Measurements from ENCODE around the gene CPE. TPM values are rescaled to one million over a fixed set of nuclear protein-coding genes. Genes with fewer than 3 reads are reported as not detected.

Gene CPE
- total RNA-seq, 3 donors from 2014 or later, result 106 to 129 (median 114) TPM

DNA sequence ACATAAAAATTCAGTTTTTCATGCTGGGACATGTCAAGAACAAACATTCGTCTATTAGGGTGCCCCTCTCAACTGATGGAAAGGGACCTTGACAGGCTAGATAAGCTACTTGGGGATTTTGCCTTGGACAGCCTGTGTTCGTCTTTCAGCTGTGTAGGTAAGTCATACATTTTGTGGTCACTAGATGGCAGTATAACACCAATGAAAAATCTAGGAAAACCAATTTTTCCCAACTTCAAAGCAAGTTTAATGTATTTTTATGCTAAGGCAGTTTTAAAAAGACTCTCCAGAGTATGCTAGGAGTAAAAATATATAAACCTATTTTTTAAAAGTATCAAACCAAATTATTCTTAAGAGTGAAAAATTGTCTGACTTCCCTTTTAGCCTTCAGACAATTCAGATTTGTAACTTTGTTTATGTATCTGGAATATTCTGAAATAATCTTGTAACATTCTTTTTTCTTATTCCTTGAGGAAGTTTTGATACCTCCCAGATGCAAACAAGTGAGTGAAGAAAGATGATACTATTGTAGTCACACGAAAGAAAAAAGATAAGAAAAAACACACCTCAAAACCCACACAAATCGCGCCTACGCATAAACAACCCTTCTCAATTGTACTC lies 158.3 kb downstream of the CPE start:
- no peak for DNase-seq (ENCODE audit: low spot score in 2 of 2)
- no peak overlapping the region for H3K4me3 ChIP-seq
- intact Hi-C loops (cut with DNase I; ENCODE audit: low total_unique reads), result loop anchor here (10.0 kb wide), 1 partner anchor 548 kb away; no protein-coding TSS in a partner anchor
- no peaks in the 10 kb centered on the region for H3K27me3 ChIP-seq
- H3K27ac ChIP-seq, result no peak overlapping the region
- no peaks in the 10 kb centered on the region for H3K4me1 ChIP-seq
- H3K9me3 ChIP-seq, result no peaks in the 10 kb centered on the region
- no peaks in the 10 kb centered on the region for H3K36me3 ChIP-seq
- no peak for TF ChIP-seq POLR2AphosphoS5 (IDR thresholded peaks at IDR 0.05)
- TF ChIP-seq, protein P1, sequence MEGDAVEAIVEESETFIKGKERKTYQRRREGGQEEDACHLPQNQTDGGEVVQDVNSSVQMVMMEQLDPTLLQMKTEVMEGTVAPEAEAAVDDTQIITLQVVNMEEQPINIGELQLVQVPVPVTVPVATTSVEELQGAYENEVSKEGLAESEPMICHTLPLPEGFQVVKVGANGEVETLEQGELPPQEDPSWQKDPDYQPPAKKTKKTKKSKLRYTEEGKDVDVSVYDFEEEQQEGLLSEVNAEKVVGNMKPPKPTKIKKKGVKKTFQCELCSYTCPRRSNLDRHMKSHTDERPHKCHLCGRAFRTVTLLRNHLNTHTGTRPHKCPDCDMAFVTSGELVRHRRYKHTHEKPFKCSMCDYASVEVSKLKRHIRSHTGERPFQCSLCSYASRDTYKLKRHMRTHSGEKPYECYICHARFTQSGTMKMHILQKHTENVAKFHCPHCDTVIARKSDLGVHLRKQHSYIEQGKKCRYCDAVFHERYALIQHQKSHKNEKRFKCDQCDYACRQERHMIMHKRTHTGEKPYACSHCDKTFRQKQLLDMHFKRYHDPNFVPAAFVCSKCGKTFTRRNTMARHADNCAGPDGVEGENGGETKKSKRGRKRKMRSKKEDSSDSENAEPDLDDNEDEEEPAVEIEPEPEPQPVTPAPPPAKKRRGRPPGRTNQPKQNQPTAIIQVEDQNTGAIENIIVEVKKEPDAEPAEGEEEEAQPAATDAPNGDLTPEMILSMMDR (IDR thresholded peaks at IDR 0.05), result peak; percentile 56 to 71 (median 68)

DNA sequence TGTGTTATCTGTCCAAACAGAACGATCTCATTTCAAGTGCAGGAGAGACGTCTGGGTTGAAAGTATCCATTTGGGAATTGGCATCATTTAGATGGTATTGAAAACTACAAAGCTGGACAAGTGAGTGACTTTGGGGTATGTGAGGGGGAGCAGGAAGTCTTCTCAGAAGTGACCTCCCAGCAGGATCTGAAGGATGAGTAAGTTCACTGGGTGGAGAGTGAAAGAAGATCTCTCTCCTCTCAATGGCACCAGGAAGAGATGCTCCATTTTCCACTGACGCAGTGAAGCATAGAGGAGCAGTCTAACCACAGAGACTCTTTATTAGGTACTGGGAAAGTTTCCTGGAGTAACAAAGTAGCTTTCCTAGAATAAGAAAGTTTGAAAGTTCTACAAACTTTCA lies 161.0 kb downstream of the CPE start:
- no peak overlapping the region for H3K27ac ChIP-seq
- TF ChIP-seq POLR2A (IDR thresholded peaks at IDR 0.05), result no peak
- TF ChIP-seq POLR2AphosphoS5 (IDR thresholded peaks at IDR 0.05), result no peak
- TF ChIP-seq, protein P1 (IDR thresholded peaks at IDR 0.05), result no peak
- DNase-seq (ENCODE audit: low spot score in 2 of 2), result no peak
- no peaks in the 10 kb centered on the region for H3K36me3 ChIP-seq
- no peaks in the 10 kb centered on the region for H3K4me1 ChIP-seq
- H3K4me3 ChIP-seq, result no peak overlapping the region
- no peaks in the 10 kb centered on the region for H3K9me3 ChIP-seq
- no peaks in the 10 kb centered on the region for H3K27me3 ChIP-seq
- intact Hi-C loops (cut with DNase I; ENCODE audit: low total_unique reads), result loop anchor here (10.0 kb wide), 1 partner anchor 545 kb away; no protein-coding TSS in a partner anchor

DNA sequence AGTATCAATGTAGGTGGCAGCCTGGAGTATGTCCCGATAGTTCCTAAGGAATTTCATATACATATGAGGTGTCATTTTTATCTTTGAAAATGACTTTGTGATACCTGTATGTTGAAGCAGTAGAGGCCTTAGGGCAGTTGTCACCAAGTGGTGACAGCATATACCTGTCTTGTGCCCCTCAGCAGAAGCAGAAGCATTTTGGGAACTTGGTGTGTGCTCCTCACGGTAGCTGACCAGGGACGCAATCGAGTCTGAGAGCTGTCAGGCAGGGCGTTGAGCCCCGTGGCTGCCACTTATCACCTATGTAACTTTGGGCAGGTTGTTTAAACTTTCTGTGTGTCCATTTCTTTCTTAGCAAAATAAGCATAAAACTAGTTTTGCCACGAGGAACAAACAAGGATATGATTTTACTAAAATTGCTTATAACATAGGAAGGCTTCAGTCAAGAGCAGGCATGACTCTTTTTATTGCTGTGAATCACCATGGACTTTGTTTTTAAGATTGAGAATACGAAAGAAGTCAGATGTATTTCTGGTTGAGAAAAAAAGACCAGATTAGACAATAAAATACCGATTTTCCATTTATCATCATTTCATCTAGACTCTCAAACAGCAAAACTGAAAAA lies 161.5 kb downstream of the CPE start:
- Histone ChIP-seq H3K36me3 (no peaks in the 10 kb centered on the region), H3K27ac (no peak overlapping the region), H3K27me3 (no peaks in the 10 kb centered on the region), H3K9me3 (no peaks in the 10 kb centered on the region), H3K4me3 (no peak overlapping the region), H3K4me1 (no peaks in the 10 kb centered on the region)
- no peak for DNase-seq (ENCODE audit: low spot score in 2 of 2)
- TF ChIP-seq POLR2AphosphoS5 (IDR thresholded peaks at IDR 0.05) (no peak), POLR2A (IDR thresholded peaks at IDR 0.05) (no peak)
- TF ChIP-seq, protein P1 (IDR thresholded peaks at IDR 0.05), result no peak
- intact Hi-C loops (cut with DNase I; ENCODE audit: low total_unique reads), result no loop called here

DNA sequence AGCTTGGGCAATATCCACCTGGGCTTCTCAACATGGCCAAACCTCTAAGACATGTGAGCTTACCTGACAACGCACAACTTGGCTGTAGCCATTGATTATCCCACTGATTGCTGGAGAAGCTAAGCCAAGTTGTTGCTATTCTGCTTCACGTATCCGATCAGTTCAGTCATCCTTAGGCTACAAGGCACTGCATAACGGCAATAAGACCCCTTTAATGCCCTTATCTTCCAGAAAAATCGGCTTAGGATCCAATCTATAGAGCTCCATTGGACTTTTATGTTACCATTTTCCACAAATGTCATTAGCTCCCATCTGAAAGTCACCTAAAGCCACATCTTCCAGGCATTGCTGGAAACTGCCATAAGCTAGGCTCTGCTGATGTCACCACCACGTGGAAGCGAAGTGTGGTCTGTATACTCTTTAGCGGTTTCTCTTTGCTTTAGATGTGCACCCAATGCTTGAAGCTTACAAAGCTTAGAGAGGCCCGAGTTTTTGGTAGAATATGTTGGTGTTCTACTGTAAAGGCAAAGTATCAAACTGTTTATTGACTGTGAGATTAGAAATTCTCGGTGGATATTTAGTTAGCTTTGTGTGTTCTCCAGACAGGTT lies 163.1 kb downstream of the CPE start:
- no peaks in the 10 kb centered on the region for H3K27me3 ChIP-seq
- TF ChIP-seq, protein P1 (IDR thresholded peaks at IDR 0.05), result no peak
- TF ChIP-seq POLR2AphosphoS5 (IDR thresholded peaks at IDR 0.05) (no peak), POLR2A (IDR thresholded peaks at IDR 0.05) (no peak)
- DNase-seq (ENCODE audit: low spot score in 2 of 2), result no peak
- no peaks in the 10 kb centered on the region for H3K9me3 ChIP-seq
- no peaks in the 10 kb centered on the region for H3K4me1 ChIP-seq
- H3K4me3 ChIP-seq, result no peak overlapping the region
- intact Hi-C loops (cut with DNase I; ENCODE audit: low total_unique reads), result no loop called here
- no peaks in the 10 kb centered on the region for H3K36me3 ChIP-seq
- H3K27ac ChIP-seq, result no peak overlapping the region

DNA sequence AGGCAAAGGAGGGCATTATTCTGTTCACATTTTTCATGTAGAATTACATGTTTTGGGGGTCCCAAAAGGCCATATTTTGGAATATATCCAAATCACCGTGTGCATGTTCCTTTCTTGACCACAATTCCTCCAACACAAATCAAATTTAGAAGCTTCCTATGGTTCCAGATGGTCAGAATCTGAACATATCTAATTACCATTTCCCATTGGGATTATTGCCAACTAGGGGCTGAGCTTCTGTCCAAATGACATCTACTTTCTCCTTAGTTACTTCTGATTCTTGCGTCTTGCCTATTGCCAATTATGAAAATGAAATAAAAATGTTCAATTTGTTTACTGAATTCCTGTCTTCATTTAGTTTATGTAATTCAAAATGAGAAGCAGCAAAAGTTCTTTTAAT lies 163.7 kb downstream of the CPE start:
- no peak for DNase-seq (ENCODE audit: low spot score in 2 of 2)
- no peak overlapping the region for H3K4me3 ChIP-seq
- TF ChIP-seq, protein P1 (IDR thresholded peaks at IDR 0.05), result no peak
- TF ChIP-seq POLR2AphosphoS5 (IDR thresholded peaks at IDR 0.05) (no peak), POLR2A (IDR thresholded peaks at IDR 0.05) (no peak)
- intact Hi-C loops (cut with DNase I; ENCODE audit: low total_unique reads), result no loop called here
- H3K36me3 ChIP-seq, result no peaks in the 10 kb centered on the region
- H3K27me3 ChIP-seq, result no peaks in the 10 kb centered on the region
- H3K9me3 ChIP-seq, result no peaks in the 10 kb centered on the region
- no peak overlapping the region for H3K27ac ChIP-seq
- H3K4me1 ChIP-seq, result no peaks in the 10 kb centered on the region
